WERI-Rb-1 (cell line): ENCODE data around the gene FREM1.

ENCODE experiments used
- DNase-seq: peaks from one replicate; pipeline ENCODE4 v3.0.0-alpha.2; 2020
- H3K27ac ChIP-seq: fragments of 250-450 bp; sonication (Bioruptor Pico); 2 replicates; pipeline ENCODE4 v1.5.1; 2020; ENCODE audit warnings: mild to moderate bottlenecking, moderate library complexity
- H3K27me3 ChIP-seq: fragments of 250-450 bp; sonication (Bioruptor Pico); 2 replicates; pipeline ENCODE4 v1.5.1; 2021; ENCODE audit warnings: mild to moderate bottlenecking, low read depth, moderate library complexity; ENCODE audit not compliant: insufficient read depth, severe bottlenecking
- H3K36me3 ChIP-seq: fragments of 250-450 bp; sonication (Bioruptor Pico); 2 replicates; pipeline ENCODE4 v1.5.1; 2020; ENCODE audit warnings: mild to moderate bottlenecking, moderate library complexity
- H3K4me3 ChIP-seq: 2 replicates; pipeline ENCODE4 v1.5.1; 2011; ENCODE audit warnings: low read depth, mild to moderate bottlenecking, control low read depth, low read length
- H3K9me3 ChIP-seq: fragments of 250-450 bp; sonication (Bioruptor Pico); 2 replicates; pipeline ENCODE4 v1.5.1; 2021; ENCODE audit warnings: mild to moderate bottlenecking, moderate library complexity; ENCODE audit not compliant: severe bottlenecking
- CTCF ChIP-seq: IDR thresholded peaks from 2 replicates; pipeline ENCODE4 v1.5.1; 2011; ENCODE audit warnings: low read depth, mild to moderate bottlenecking, control low read depth, inconsistent platforms, low read length

The FREM1 gene

GRCh38 chr9:14799030-14799429 is 111.2 kb downstream of the FREM1 start:
- Histone ChIP-seq H3K27ac (no peak overlapping the region), H3K4me3 (no peak overlapping the region), H3K9me3 (no peaks in the 10 kb centered on the region), H3K27me3 (no peaks in the 10 kb centered on the region), H3K36me3 (no peaks in the 10 kb centered on the region)
- no peak for TF ChIP-seq CTCF
- DNase-seq = no peak

GRCh38 chr9:14797435-14797834 is 112.8 kb downstream of the FREM1 start:
- Histone ChIP-seq H3K27ac (no peak overlapping the region; the same call in none of the 2 replicates), H3K27me3 (no peaks in the 10 kb centered on the region), H3K4me3 (no peak overlapping the region), H3K36me3 (no peaks in the 10 kb centered on the region), H3K9me3 (no peaks in the 10 kb centered on the region)
- TF ChIP-seq CTCF = no peak
- no peak for DNase-seq

- H3K4me3 ChIP-seq = no peak overlapping the region
- DNase-seq = no peak
- no peak overlapping the region for H3K27ac ChIP-seq
- no peaks in the 10 kb centered on the region for H3K9me3 ChIP-seq
- H3K36me3 ChIP-seq = no peaks in the 10 kb centered on the region
- TF ChIP-seq CTCF = no peak
- no peaks in the 10 kb centered on the region for H3K27me3 ChIP-seq
Measured at GRCh38 chr9:14793389-14793788, 116.8 kb downstream of the FREM1 start.

- Histone ChIP-seq H3K27ac (no peak overlapping the region), H3K4me3 (no peak overlapping the region), H3K27me3 (no peaks in the 10 kb centered on the region), H3K9me3 (no peaks in the 10 kb centered on the region), H3K36me3 (no peaks in the 10 kb centered on the region)
- DNase-seq = no peak
- TF ChIP-seq CTCF = no peak
Measured at GRCh38 chr9:14790628-14791027, 119.6 kb downstream of the FREM1 start.

DNA sequence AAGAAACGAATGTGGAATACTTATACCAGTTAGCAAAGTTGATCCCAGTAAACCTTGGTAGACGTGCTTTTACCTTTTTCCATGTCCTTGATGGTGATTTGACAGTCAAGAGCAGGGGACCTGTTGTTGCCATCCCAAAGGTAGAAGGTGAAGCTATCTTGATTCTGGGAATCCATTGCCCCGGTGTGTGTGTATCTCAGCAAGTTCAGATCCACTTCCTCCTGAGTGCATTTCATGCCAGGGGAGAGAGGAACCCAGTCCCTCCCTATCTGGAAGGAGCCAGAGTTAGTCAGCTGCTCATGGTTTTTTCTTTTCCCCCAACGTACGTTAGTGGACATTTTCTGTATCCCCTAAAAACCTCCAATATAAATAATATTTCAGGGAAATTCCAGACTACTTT is 121.4 kb downstream of the FREM1 start:
- Histone ChIP-seq H3K4me3 (no peak overlapping the region), H3K27me3 (no peaks in the 10 kb centered on the region), H3K36me3 (no peaks in the 10 kb centered on the region), H3K27ac (no peak overlapping the region), H3K9me3 (no peaks in the 10 kb centered on the region)
- no peak for DNase-seq
- no peak for TF ChIP-seq CTCF

DNA sequence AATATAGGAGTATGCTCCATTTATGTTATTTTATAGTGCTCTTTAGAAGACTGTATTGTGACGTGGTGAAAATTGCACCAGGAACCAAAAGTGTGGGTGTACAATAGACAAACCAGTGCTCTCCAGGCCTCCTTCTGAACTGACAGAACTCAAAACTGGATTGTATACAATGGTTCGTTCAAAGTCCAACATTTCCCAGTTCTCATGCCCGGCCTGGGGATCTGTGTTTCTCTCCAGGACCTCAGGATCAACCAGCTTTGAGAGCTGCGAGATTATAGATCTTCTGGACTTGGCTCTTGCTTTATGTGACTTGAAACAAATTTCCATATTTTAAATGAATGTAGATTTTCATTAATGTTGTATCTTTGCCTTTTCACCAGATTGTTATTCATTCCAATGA is 126.9 kb downstream of the FREM1 start:
- DNase-seq = no peak
- no peaks in the 10 kb centered on the region for H3K27me3 ChIP-seq
- H3K27ac ChIP-seq = no peak overlapping the region
- no peak overlapping the region for H3K4me3 ChIP-seq
- no peak for TF ChIP-seq CTCF
- no peaks in the 10 kb centered on the region; the same call in 1 of the 2 replicates for H3K36me3 ChIP-seq
- H3K9me3 ChIP-seq = no peaks in the 10 kb centered on the region
